ENCODE results near the gene LIPC. TPM values are rescaled to one million over a fixed set of nuclear protein-coding genes. Genes with fewer than 3 reads are reported as not detected.
A peak's percentile ranks its signal among the peaks of the same experiment; 100 is the strongest.

Gene LIPC
- total and polyA plus RNA-seq, 4 donors, result 0.38 to 0.93 (median 0.52) TPM; not detected in 1

- intact Hi-C loops (cut with DNase I), result loop anchor here in 1 of 2 donors (10.0 kb wide), 1 partner anchor 224 kb away; the partner anchor contains the start of gene ADAM10
- H3K27ac ChIP-seq (ENCODE audit: low read depth in 1 of 2, low read length in 2 of 2), result peak overlapping the region in 1 of 2 donors; percentile 21
- DNase-seq (no peak), ATAC-seq (ENCODE audit: low FRiP score) (no peak)
- no peaks in the 10 kb centered on the region for H3K9me3 ChIP-seq (ENCODE audit: control insufficient read depth, low read length)
- WGBS, 2 donors, result 81 to 91% methylated on average over 4 of the region's 4 CpGs
- H3K36me3 ChIP-seq (ENCODE audit: control insufficient read depth in 1 of 2, insufficient read depth in 2 of 2, low read length in 1 of 2), result no peaks in the 10 kb centered on the region
- H3K4me3 ChIP-seq (ENCODE audit: low read length in 2 of 2), result no peak overlapping the region
- no peaks in the 10 kb centered on the region for H3K27me3 ChIP-seq (ENCODE audit: control insufficient read depth in 1 of 2, insufficient read depth in 2 of 2, low read length in 1 of 2)
- peaks cover 4 to 14% of the 10 kb centered on the region in 2 donors for H3K4me1 ChIP-seq (ENCODE audit: control insufficient read depth in 1 of 2, insufficient read depth in 2 of 2, low read length in 2 of 2)
Observed at GRCh38 chr15:58520936-58521292, 89.1 kb downstream of the LIPC start.

GRCh38 chr15:58521293-58521991, 89.7 kb downstream of the LIPC start:
- Histone ChIP-seq H3K4me3 (ENCODE audit: low read length in 2 of 2) (no peak overlapping the region), H3K36me3 (ENCODE audit: control insufficient read depth in 1 of 2, insufficient read depth in 2 of 2, low read length in 1 of 2) (no peaks in the 10 kb centered on the region), H3K9me3 (ENCODE audit: control insufficient read depth, low read length) (no peaks in the 10 kb centered on the region), H3K4me1 (ENCODE audit: control insufficient read depth in 1 of 2, insufficient read depth in 2 of 2, low read length in 2 of 2) (peaks cover 4 to 14% of the 10 kb centered on the region in 2 donors), H3K27ac (ENCODE audit: low read depth in 1 of 2, low read length in 2 of 2) (peak overlapping the region in 1 of 2 donors; percentile 94), H3K27me3 (ENCODE audit: control insufficient read depth in 1 of 2, insufficient read depth in 2 of 2, low read length in 1 of 2) (no peaks in the 10 kb centered on the region)
- 93% methylated on average over 13 of the region's 13 CpGs for whole genome bisulfite sequencing, 2 donors
- DNase-seq (peak in 1 of 2 donors; percentile 83), ATAC-seq (ENCODE audit: low FRiP score) (no peak)
- intact Hi-C loops (cut with DNase I), result loop anchor here in 1 of 2 donors (10.0 kb wide), 1 partner anchor 223 kb away; the partner anchor contains the start of gene ADAM10

- peak; percentile 85 for ATAC-seq (ENCODE audit: low FRiP score)
- Histone ChIP-seq H3K36me3 (ENCODE audit: control insufficient read depth in 1 of 2, insufficient read depth in 2 of 2, low read length in 1 of 2) (no peaks in the 10 kb centered on the region), H3K4me1 (ENCODE audit: control insufficient read depth in 1 of 2, insufficient read depth in 2 of 2, low read length in 2 of 2) (peaks cover 4 to 14% of the 10 kb centered on the region in 2 donors), H3K27me3 (ENCODE audit: control insufficient read depth in 1 of 2, insufficient read depth in 2 of 2, low read length in 1 of 2) (no peaks in the 10 kb centered on the region), H3K9me3 (ENCODE audit: control insufficient read depth, low read length) (no peaks in the 10 kb centered on the region), H3K27ac (ENCODE audit: low read depth in 1 of 2, low read length in 2 of 2) (peak overlapping the region; percentile 28 to 94), H3K4me3 (ENCODE audit: low read length in 2 of 2) (no peak overlapping the region)
- peak; percentile 73 to 85 for DNase-seq
- WGBS, 2 donors, result 3 to 5% methylated on average over 9 of the region's 9 CpGs
- intact Hi-C loops (cut with DNase I), result loop anchor here in 1 of 2 donors (10.0 kb wide), 1 partner anchor 222 kb away; the partner anchor contains the start of gene ADAM10
Observed at GRCh38 chr15:58522391-58522790, 90.6 kb downstream of the LIPC start.

GRCh38 chr15:58522865-58523264, 91.1 kb downstream of the LIPC start:
- Histone ChIP-seq H3K27ac (ENCODE audit: low read depth in 1 of 2, low read length in 2 of 2) (peak overlapping the region; percentile 28 to 94), H3K4me3 (ENCODE audit: low read length in 2 of 2) (no peak overlapping the region), H3K4me1 (ENCODE audit: control insufficient read depth in 1 of 2, insufficient read depth in 2 of 2, low read length in 2 of 2) (peaks cover 4 to 14% of the 10 kb centered on the region in 2 donors), H3K9me3 (ENCODE audit: control insufficient read depth, low read length) (no peaks in the 10 kb centered on the region), H3K27me3 (ENCODE audit: control insufficient read depth in 1 of 2, insufficient read depth in 2 of 2, low read length in 1 of 2) (no peaks in the 10 kb centered on the region), H3K36me3 (ENCODE audit: control insufficient read depth in 1 of 2, insufficient read depth in 2 of 2, low read length in 1 of 2) (no peaks in the 10 kb centered on the region)
- no peak for DNase-seq
- intact Hi-C loops (cut with DNase I), result loop anchor here in 1 of 2 donors (10.0 kb wide), 1 partner anchor 222 kb away; the partner anchor contains the start of gene ADAM10
- WGBS, 2 donors, result 4 to 12% methylated on average over 9 of the region's 9 CpGs
- ATAC-seq (ENCODE audit: low FRiP score), result peak; percentile 6

GRCh38 chr15:58523634-58524033, 91.8 kb downstream of the LIPC start:
- intact Hi-C loops (cut with DNase I), result loop anchor here in 1 of 2 donors (10.0 kb wide), 1 partner anchor 221 kb away; the partner anchor contains the start of gene ADAM10
- ATAC-seq (ENCODE audit: low FRiP score) (no peak), DNase-seq (no peak)
- Histone ChIP-seq H3K36me3 (ENCODE audit: control insufficient read depth in 1 of 2, insufficient read depth in 2 of 2, low read length in 1 of 2) (no peaks in the 10 kb centered on the region), H3K9me3 (ENCODE audit: control insufficient read depth, low read length) (no peaks in the 10 kb centered on the region), H3K27me3 (ENCODE audit: control insufficient read depth in 1 of 2, insufficient read depth in 2 of 2, low read length in 1 of 2) (no peaks in the 10 kb centered on the region), H3K27ac (ENCODE audit: low read depth in 1 of 2, low read length in 2 of 2) (peak overlapping the region in 1 of 2 donors; percentile 94), H3K4me3 (ENCODE audit: low read length in 2 of 2) (no peak overlapping the region), H3K4me1 (ENCODE audit: control insufficient read depth in 1 of 2, insufficient read depth in 2 of 2, low read length in 2 of 2) (peaks cover 4 to 14% of the 10 kb centered on the region in 2 donors)
- WGBS, 2 donors, result 72 to 80% methylated on average over 5 of the region's 5 CpGs

- Histone ChIP-seq H3K9me3 (ENCODE audit: control insufficient read depth, low read length) (no peaks in the 10 kb centered on the region), H3K27ac (ENCODE audit: low read depth in 1 of 2, low read length in 2 of 2) (peak overlapping the region in 1 of 2 donors; percentile 33), H3K36me3 (ENCODE audit: control insufficient read depth in 1 of 2, insufficient read depth in 2 of 2, low read length in 1 of 2) (no peaks in the 10 kb centered on the region), H3K4me3 (ENCODE audit: low read length in 2 of 2) (no peak overlapping the region), H3K4me1 (ENCODE audit: control insufficient read depth in 1 of 2, insufficient read depth in 2 of 2, low read length in 2 of 2) (peaks cover 4 to 14% of the 10 kb centered on the region in 2 donors), H3K27me3 (ENCODE audit: control insufficient read depth in 1 of 2, insufficient read depth in 2 of 2, low read length in 1 of 2) (no peaks in the 10 kb centered on the region)
- intact Hi-C loops (cut with DNase I), result loop anchor here in 1 of 2 donors (10.0 kb wide), 1 partner anchor 221 kb away; the partner anchor contains the start of gene ADAM10
- DNase-seq (no peak), ATAC-seq (ENCODE audit: low FRiP score) (no peak)
- 61 to 73% methylated on average over 2 of the region's 2 CpGs for WGBS, 2 donors
Observed at GRCh38 chr15:58524247-58524646, 92.5 kb downstream of the LIPC start.

- Histone ChIP-seq H3K36me3 (ENCODE audit: control insufficient read depth in 1 of 2, insufficient read depth in 2 of 2, low read length in 1 of 2) (no peaks in the 10 kb centered on the region), H3K4me3 (ENCODE audit: low read length in 2 of 2) (no peak overlapping the region), H3K27me3 (ENCODE audit: control insufficient read depth in 1 of 2, insufficient read depth in 2 of 2, low read length in 1 of 2) (no peaks in the 10 kb centered on the region), H3K9me3 (ENCODE audit: control insufficient read depth, low read length) (no peaks in the 10 kb centered on the region), H3K4me1 (ENCODE audit: control insufficient read depth in 1 of 2, insufficient read depth in 2 of 2, low read length in 2 of 2) (peaks cover 4 to 10% of the 10 kb centered on the region in 2 donors), H3K27ac (ENCODE audit: low read depth in 1 of 2, low read length in 2 of 2) (peak overlapping the region in 1 of 2 donors; percentile 58)
- ATAC-seq (ENCODE audit: low FRiP score) (no peak), DNase-seq (no peak)
- 38 to 44% methylated on average over 4 of the region's 4 CpGs for WGBS, 2 donors
- intact Hi-C loops (cut with DNase I), result loop anchor here (5.0 to 10.0 kb wide), 3 partner anchors 34 to 219 kb away; partner anchors contain the start of gene ADAM10 (in 1 of the 2)
Observed at GRCh38 chr15:58525991-58526421, 94.2 kb downstream of the LIPC start.

- Histone ChIP-seq H3K4me1 (ENCODE audit: control insufficient read depth in 1 of 2, insufficient read depth in 2 of 2, low read length in 2 of 2) (peaks cover 2 to 9% of the 10 kb centered on the region in 2 donors), H3K4me3 (ENCODE audit: low read length in 2 of 2) (no peak overlapping the region), H3K27ac (ENCODE audit: low read depth in 1 of 2, low read length in 2 of 2) (peak overlapping the region in 1 of 2 donors; percentile 58), H3K36me3 (ENCODE audit: control insufficient read depth in 1 of 2, insufficient read depth in 2 of 2, low read length in 1 of 2) (no peaks in the 10 kb centered on the region), H3K9me3 (ENCODE audit: control insufficient read depth, low read length) (no peaks in the 10 kb centered on the region), H3K27me3 (ENCODE audit: control insufficient read depth in 1 of 2, insufficient read depth in 2 of 2, low read length in 1 of 2) (no peaks in the 10 kb centered on the region)
- no peak for DNase-seq
- 81 to 83% methylated on average over 7 of the region's 7 CpGs for WGBS, 2 donors
- intact Hi-C loops (cut with DNase I), result loop anchor here (5.0 to 10.0 kb wide), 3 partner anchors 34 to 218 kb away; partner anchors contain the start of gene ADAM10 (in 1 of the 2)
- no peak for ATAC-seq (ENCODE audit: low FRiP score)
Observed at GRCh38 chr15:58526647-58527192, 94.9 kb downstream of the LIPC start.

Measured in aorta (tissue), 5 donors.